Right lung (tissue), 5 donors: ENCODE data around the gene ESPN. TPM values are rescaled to one million over a fixed set of nuclear protein-coding genes. Genes with fewer than 3 reads are reported as not detected.

Experiments
- DNase-seq, 2 donors: peaks; one replicate each; pipeline ENCODE4 v3.0.0-alpha.2; 2013
- polyA plus RNA-seq, 5 donors: library from polyadenylated mRNA; unstranded; fragments of 120-200 nt; gene quantifications; one replicate each; pipeline versions ENCODE4 v1.2.1 to v1.2.3, GENCODE V29; 2013; ENCODE audit warnings: inconsistent platforms in 1 of 5, low replicate concordance in 1 of 5; ENCODE audit not compliant: insufficient read length in 5 of 5, insufficient read depth in 1 of 5

ESPN gene
- polyA plus RNA-seq, 5 donors, result 1.2 to 3.8 (median 2.4) TPM

DNA sequence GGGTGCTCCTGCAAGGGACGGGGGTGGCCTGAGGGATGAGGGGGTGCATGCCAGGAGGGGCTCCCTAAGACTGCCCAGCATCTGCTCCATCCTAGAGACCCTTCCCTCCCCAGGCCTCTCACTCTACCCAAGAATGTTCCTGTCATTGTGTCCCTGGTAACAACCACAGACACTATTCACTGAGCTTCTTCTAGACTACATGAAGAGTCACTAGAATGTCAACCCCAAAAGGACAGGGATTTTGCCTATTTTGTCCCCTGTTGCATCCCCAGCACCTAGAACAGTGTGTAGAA, 38.5 kb downstream of the ESPN start:
- no peak for DNase-seq

DNA sequence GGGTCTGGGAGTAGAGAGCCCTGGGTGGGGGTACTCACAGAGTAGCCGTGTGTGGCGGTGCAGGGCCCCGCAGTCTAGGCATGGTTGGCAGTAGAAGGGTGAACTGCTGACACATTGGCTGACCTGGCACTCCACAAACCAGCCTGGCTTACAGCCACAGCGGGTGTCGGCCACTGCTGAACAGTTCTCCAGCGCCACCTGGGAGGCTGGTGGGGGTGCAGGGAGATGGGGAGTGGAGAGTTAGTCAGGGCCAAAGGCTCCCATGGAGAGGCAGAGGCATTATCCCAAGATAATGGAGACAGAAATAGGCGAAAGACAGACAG, 39.9 kb downstream of the ESPN start:
- no peak for DNase-seq

DNA sequence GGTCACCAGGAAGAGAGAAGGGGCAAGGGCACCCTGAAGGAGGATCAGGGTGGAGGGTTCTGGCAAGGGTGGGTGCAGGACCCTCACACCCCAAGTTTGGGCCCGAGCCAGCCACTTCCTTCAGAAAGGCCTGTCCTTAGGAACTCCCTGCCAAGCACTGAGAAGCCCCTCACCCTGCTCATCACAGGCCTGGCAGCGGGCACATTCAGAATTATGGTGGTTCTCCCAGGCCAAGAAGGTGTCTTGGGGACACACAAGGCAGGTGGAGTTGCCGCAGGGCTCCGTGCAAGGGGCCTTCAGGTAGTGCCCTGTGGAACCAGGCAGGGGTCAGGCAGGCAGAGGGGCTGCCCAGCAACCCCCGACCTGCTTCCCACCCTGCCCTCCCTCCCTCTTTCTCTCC, 40.3 kb downstream of the ESPN start:
- DNase-seq, result no peak

DNA sequence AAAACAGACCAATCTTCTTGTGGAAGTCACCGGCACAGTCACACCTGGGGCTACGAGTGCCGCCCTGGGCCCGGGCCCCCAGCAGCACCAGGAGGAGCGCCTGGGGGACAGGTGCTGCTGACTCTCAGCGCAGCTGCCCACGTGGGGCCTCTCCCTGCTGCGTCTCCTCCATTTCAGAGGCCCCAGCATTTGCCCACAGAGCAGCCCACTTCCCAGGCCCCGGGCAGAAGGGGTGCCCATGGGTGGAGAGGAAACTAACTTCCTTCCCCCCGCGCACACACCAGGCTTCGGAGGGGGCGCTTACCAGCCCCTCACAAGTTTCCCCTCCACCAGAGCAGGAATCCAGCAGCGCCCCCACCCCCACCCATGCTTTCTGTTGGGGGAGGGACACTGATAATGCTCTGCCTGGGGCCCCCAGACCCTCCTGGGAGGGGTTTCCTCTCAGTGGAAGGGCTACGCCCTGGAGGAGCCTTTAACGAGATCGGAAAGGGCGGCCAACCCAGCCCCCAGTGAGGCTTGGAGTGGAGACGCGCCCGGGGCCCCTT, 41.0 kb downstream of the ESPN start:
- DNase-seq, result no peak

DNA sequence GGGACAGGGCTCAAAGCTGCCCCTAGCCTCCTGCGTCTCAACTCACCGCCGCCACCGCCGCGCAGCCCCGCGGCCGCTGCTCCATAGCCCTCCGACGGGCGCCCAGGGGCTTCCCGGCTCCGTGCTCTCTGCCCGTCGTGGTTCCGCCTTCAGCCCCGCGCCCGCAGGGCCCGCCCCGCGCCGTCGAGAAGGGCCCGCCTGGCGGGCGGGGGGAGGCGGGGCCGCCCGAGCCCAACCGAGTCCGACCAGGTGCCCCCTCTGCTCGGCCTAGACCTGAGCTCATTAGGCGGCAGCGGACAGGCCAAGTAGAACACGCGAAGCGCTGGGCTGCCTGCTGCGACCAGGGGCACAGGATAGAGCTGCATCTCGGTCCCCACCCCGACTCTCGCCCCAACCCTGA, 41.4 kb downstream of the ESPN start, which contains the start of gene TNFRSF25:
TSS of gene TNFRSF25 (minus strand) at position 151 of the 400 bp plus-strand sequence. CDS start at position 85, 66 bp downstream.
- no peak for DNase-seq

DNA sequence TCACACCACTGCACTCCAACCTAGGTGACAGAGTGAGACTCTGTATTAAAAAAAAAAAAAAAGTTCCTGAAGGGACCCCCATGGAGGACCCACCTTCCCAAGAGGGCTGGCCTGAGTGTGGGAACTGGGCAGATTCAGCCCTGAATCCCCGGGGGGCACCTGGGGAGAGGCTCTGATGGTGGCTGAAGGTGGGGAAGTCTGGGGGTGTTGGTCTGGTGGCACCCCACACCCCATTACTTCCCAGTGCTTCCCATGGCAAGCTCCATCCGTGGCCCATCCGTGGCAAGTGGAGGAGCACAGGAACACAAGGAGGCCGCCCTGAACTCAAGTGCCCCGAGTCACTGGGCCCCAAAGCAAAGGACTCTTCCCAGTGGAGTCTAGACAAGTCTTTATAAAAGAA, 42.2 kb downstream of the ESPN start:
- no peak for DNase-seq

DNA sequence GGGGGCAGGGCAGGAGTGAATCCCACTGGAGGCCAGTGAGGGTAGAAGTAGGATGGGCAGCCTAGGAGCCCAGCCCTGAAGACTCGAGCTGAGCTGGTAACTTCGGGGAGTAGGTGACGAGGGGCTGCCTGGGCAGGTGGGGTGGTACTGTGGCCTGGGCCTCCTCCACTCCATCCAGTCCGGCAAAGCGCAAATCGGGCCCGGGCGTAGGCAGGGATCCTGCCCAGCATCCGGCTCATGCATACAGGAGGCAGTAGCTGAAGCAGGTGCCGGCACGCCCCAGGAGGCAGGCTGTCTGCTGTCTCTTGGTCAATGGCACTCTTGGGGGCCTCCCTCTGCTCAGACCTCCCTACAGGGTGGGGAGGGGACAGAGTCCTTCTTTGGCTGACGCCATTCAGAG, 42.6 kb downstream of the ESPN start:
- no peak for DNase-seq

DNA sequence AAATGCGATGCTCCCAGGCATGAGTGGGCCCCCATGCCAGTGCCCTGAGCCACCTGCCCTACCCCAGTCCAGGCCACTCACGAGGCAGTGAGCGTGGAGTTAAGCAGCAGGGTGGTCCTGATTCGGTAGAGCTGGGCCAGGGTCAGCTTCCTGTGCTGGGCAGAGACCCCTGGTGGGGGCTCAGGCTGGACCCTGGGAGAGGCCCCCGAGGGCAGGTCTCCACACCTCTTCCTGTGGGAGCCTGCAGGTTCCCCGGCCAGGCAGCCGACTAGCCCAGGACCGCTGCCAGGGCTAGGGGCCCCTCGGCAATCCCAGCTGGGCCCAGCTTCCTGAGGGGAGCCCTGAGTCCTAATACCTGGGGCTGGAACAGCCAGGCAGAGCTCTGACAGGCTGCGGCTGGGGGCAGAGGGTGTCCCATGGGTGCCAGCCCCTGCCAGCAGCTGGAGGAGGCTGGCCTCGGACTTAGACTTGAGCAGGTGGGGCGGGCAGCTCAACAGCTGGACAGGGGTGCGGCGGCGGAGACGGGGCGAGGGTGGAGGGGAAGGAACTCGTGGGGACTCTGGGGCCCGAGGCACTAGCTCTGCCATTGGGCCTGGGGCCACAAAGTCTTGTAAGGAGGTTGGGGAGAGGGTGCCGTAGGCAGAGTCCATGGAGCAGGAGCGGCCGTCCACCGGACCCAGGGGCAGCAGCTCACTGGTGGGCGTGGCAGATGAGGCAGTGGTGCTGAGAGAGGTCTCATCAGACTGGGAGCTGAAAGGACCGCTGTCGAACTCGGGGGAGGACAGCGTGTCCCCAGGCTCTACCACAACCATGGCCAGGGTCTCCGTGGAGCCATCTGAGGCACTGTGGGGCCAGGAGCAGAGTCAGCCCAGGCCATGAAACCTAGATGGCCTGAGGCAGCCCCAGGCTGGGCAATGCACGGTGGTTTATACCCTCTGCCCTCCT, 43.4 kb downstream of the ESPN start:
- no peak for DNase-seq

DNA sequence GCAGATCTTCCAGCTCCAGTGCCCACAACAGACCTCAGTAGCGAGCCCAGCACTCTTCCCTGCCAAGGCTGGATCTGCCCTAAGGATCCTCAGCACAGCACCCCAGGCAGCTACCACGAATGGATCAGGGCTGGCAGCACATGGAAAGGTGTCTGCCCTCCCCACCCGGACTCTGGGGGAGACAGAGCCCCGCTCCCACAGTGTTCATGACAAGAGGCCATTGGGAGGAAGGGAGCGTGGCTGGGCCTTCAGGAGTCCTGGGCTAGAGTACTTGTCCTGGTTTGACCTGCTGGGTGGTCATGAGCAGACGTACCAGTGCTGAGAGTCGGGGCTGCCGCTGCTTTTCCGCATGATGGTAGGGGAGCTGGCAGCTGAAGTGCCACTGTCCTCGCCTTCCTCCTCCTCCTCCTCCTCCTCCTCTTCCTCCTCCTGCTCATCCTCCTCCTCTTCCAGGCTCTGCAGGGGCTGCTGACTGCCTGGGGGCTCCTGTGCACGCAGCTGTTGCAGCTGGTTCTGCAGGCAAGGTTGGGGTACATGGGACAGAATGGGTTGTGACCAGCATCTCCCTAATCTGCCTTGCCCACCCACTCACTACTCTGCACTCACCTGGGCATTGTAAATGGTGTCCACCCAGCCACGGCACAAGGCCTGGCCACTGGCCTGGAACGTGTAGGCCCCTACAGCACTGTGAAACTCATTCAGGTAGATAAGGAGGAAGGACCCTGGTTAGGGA, 44.3 kb downstream of the ESPN start:
- DNase-seq, result no peak

DNA sequence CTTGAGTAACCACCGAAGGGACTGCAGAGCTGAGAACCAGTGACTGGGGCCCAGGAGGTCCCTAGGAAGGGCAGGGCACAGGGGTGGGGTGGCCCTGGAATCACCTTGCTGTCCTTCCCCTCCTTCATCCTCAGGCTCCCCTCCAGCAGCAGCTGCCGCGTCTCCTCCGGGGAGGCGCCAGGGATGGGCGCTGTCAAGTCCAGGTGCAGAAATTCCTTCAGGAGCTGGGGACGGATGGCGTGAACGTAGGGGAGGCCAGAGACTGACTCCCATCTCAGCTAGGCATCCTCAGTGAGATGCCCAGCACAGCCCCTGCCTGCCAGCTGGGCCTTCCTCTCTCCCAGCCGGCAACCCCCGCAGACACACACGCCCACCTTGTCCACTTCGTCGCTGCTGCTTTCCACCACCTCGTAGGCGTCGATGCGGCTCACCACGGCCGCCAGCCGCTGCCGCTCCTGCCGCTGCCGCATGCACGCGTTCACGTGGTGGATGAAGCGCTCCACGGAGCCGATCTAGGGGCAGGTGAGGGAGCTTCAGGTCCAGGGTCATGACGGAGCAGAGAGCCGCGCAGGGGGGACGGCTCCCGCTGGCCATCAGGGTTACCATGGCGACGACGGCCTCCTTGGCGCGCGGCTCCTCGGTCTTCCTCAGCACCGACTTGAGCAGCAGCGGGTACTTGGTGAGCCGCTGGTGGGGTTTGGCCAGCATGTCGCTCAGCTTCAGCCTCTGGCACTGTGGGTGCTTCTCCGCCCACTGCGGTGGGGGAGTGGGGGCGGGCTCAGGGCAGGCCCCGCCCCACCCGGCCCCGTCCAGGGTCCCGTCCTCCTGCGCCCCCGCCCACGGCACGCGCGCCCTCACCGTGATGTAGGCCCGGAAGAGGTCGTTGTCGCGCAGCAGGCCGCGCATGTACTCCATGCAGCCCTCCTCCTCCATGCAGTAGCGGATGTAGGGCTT, 45.8 kb downstream of the ESPN start:
- DNase-seq, result no peak

DNA sequence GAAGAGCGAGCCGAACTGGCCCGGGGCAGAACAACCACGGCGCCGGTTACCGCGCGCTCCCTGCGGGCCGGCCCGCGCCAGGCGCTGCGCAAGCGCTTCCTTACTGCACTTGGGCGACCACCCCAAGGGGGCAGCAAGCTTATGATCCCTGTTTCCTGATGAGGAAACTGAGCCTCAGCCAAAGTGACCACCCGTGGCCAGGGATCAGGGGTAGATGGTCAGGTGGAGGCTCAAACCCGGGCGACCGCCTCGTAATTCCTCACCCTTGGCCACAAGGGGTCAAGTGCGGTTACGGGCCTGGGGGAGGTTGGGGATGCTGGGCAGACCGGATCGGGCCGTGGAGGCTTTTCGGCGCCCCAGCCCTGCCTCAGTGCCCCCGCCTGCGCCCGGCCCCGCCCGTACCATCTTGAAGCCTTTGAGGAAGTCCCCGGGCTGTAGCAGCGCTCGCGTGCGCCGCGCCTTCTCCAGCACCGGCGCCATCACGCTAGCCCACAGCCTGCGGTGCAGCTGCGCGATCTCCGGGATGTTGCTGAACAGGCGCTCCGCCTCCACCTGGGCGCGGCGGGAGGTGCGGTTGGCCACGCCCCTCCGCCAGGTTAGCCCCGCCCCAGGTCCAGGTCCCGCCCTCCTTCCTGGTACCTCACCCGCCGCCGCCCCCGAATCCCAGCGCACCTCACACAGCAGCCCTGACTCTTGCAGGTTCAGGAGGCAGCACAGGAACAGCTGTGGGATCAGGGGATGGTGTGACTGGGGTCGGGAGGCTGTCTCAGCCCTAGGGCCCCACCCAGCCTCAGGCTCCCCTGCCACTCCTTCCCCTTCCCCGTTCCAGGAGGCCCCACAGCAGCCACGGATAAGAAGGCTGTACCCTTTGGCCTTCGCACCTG, 46.8 kb downstream of the ESPN start:
- DNase-seq, result no peak

DNA sequence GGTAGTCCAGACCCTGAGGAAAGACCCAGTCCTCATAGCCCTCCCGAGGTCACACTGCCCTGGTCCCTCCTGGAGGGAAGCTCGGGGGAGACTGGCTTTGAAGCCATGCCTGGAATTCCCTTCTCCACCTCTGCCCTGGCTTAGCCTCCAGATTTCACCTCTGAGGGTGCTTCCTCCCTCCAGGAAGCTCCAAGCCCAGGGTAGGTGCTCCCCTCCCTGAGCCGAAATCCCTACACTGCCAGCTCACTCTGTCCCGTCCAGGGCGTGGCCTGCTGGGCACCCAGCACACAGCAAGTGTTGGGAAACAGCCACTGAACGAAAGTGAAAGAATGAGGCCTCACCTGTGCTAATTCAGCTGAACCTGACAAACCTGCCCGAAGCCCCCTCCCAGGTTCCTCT, 47.4 kb downstream of the ESPN start:
- no peak for DNase-seq

DNA sequence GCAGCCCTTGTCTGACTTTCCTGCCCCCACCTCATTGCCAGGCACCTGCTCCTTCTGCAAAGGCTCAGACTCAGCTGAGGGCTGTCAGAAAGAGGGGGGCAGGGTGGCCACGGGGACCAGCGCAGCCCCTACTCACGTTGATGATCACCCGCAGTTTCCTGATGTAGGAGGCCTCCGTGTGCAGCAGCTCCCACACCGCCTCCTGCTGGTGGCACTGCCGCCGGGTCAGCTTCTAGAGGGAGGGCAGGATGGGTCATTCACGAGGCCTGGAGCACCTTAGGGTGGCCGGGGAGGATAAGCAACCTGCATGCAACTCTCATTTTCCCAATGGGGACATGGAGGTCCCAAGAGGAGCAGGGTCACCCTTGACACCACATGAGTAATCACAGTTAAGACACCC, 47.8 kb downstream of the ESPN start:
- DNase-seq, result no peak

DNA sequence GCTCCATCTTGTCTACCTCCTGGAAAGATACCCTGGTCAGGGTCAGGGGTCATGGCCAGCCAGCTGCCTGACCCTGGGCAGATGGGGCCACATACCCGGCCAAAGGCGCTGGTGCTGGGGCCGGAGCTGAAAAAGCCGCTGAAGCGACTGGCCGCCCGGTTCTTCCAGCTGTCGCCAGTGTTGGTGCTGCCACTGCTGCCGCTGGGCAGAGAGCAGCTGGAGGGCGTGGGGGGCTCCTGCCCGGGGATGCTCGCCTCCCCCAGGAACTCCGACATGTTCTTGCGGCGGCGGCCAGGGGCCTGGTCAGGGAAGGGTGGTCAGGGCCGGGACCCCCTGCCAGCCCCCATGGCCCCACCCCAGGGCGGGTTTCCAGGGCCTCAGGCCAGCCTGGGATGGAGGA, 48.6 kb downstream of the ESPN start:
- DNase-seq, result no peak

DNA sequence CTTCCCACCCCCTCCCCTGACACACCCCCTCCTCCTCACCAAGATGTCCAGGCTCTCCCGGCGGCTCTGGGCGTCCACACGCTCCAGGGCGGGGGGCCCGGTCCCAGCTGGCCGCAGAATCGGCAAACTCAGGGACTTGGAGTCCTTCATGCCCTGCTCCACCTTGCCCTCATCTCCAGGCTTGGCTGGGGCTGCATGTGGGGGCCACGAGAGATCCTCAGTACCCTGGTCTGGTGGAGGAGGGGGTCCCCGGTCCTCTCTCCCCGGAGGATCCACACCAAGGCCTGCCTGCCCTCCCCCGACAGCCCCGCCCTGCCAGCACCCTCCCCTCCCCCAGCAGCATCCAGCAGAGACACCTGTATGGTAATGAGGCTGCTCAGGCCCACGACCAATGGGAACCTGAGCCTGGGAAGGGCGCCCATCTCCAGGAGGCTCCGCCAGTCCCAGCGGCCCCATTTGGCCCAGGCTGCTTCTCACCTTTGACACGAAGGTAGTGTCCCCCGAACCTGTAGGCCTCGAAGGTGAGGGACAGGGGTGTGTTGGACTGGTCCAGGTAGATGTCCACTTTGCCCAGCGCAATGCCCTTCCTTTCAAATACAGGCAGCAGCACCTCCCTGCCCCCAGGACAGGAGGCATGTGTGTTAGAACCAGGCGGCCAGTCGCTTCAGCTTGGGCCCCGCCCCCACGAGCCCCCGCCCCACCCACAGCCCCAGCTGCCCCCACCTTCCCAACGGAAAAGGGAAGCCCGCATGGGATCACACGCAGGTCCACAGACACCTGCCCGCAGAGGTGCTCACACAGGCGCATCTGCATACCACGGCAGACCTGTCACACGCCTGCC, 49.6 kb downstream of the ESPN start:
- DNase-seq, result no peak

DNA sequence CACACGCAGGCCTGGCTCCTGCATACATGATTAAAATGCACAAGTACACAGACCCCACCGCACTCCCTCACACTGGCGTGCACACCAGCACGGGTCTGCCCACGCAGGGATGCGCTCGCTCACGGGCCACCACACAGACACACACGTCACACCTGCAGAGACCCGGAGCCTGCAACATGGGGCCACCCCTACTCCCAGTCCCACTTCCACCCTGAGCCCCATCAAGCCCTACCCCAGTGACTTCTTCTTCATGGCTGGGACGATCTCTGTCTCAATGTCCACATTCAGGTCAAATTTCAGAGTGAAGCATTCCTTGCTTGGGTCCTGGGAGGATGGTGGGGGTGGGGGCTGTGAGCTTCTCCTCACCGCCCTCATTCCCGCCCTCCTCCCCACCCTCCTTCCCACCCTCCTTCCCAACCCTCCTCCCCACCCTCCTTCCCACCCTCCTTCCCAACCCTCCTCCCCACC, 50.3 kb downstream of the ESPN start:
- DNase-seq, result no peak

DNA sequence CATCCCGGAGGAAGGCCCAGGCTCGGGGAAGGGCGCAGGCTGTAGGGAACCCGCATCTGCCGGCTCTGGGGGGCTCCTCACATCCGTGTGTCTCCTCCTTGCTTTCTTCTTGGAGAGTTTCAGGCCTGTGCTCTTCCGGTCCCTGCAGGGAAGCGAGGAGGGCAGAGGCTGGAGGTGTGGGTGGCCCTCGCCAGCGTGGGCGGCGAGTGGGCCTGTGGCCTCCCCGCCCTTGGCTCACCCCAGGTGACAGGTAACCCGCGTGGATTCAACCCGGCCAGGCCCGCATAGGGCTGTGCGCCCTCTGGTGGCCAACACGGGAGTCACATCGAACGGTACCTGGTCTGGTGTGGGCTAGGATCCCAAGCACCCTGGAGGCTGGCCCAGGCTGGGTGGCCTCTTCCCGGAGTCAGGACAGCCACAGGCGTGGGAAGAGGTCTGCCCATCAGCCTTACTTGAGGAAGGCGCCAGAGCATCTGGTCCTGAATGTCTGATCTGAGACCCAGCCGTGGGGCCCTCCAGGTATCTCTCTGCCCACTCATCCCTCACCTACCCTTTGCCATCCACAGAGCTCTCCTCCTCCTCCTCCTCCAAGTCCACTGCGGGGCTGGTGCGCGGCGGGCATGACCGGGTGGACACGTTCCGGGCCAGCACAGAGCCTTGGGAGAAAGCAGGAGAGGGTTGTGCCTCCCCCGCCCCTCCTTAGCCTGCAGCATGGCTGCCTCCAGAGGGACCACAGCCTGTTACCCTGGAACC, 51.0 kb downstream of the ESPN start:
- no peak for DNase-seq

DNA sequence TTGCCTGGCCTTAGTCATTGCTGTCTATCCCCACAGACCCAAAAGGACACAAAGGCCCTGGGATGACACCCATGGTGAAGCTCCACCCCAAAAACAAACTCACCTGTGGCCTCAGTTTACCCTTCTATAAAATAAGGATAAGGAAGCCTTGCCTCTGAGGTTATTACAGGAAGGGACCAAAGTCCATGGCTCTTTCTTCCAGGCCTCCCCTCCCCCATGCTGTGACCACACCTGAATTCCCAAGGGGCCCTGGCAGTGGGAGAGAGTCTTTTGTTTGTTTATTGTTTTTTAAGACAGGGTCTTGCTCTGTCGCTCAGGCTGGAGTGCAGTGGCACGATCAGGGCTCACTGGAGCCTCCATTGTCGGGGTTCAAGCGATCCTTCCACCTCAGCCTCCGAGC, 51.9 kb downstream of the ESPN start:
- DNase-seq, result no peak
